ENCODE measurements around the gene STAC3. TPM values are rescaled to one million over a fixed set of nuclear protein-coding genes. Genes with fewer than 3 reads are reported as not detected.

STAC3 gene
- total and polyA plus RNA-seq, 2 experiments from 2014 or later = 0.48 to 3.0 TPM

- Histone ChIP-seq H3K36me3 (ENCODE audit: insufficient read depth) (peaks cover 3% of the 10 kb centered on the region; the same call in 1 of the 2 replicates), H3K4me2 (no peak overlapping the region), H3K27ac (ENCODE audit: low read depth) (peak overlapping the region; percentile 7; the same call in 1 of the 2 replicates), H3F3A (replicated peaks; ENCODE audit: low read depth) (peaks cover 5% of the 10 kb centered on the region; the same call in 1 of the 2 replicates), H3K9me2 (ENCODE audit: insufficient read depth) (no peaks in the 10 kb centered on the region), H3K79me2 (replicated peaks; ENCODE audit: insufficient read depth) (no peaks in the 10 kb centered on the region), H3K4me1 (ENCODE audit: insufficient read depth) (no peaks in the 10 kb centered on the region), H3K27me3 (ENCODE audit: insufficient read depth) (no peaks in the 10 kb centered on the region), H4K20me1 (replicated peaks; ENCODE audit: insufficient read depth) (no peaks in the 10 kb centered on the region), H3K4me3 (no peak overlapping the region), H2AFZ (no peak overlapping the region)
- TF ChIP-seq ZNF331 (CRISPR knock-in tag; IDR thresholded peaks at IDR 0.05; ENCODE audit: low read depth) = no peak
- TF ChIP-seq REST (IDR thresholded peaks at IDR 0.05; ENCODE audit: unreplicated experiment) = no peak
- no peak for TF ChIP-seq STAT1 (IDR thresholded peaks at IDR 0.05; ENCODE audit: unreplicated experiment)
- TF ChIP-seq, protein P1, sequence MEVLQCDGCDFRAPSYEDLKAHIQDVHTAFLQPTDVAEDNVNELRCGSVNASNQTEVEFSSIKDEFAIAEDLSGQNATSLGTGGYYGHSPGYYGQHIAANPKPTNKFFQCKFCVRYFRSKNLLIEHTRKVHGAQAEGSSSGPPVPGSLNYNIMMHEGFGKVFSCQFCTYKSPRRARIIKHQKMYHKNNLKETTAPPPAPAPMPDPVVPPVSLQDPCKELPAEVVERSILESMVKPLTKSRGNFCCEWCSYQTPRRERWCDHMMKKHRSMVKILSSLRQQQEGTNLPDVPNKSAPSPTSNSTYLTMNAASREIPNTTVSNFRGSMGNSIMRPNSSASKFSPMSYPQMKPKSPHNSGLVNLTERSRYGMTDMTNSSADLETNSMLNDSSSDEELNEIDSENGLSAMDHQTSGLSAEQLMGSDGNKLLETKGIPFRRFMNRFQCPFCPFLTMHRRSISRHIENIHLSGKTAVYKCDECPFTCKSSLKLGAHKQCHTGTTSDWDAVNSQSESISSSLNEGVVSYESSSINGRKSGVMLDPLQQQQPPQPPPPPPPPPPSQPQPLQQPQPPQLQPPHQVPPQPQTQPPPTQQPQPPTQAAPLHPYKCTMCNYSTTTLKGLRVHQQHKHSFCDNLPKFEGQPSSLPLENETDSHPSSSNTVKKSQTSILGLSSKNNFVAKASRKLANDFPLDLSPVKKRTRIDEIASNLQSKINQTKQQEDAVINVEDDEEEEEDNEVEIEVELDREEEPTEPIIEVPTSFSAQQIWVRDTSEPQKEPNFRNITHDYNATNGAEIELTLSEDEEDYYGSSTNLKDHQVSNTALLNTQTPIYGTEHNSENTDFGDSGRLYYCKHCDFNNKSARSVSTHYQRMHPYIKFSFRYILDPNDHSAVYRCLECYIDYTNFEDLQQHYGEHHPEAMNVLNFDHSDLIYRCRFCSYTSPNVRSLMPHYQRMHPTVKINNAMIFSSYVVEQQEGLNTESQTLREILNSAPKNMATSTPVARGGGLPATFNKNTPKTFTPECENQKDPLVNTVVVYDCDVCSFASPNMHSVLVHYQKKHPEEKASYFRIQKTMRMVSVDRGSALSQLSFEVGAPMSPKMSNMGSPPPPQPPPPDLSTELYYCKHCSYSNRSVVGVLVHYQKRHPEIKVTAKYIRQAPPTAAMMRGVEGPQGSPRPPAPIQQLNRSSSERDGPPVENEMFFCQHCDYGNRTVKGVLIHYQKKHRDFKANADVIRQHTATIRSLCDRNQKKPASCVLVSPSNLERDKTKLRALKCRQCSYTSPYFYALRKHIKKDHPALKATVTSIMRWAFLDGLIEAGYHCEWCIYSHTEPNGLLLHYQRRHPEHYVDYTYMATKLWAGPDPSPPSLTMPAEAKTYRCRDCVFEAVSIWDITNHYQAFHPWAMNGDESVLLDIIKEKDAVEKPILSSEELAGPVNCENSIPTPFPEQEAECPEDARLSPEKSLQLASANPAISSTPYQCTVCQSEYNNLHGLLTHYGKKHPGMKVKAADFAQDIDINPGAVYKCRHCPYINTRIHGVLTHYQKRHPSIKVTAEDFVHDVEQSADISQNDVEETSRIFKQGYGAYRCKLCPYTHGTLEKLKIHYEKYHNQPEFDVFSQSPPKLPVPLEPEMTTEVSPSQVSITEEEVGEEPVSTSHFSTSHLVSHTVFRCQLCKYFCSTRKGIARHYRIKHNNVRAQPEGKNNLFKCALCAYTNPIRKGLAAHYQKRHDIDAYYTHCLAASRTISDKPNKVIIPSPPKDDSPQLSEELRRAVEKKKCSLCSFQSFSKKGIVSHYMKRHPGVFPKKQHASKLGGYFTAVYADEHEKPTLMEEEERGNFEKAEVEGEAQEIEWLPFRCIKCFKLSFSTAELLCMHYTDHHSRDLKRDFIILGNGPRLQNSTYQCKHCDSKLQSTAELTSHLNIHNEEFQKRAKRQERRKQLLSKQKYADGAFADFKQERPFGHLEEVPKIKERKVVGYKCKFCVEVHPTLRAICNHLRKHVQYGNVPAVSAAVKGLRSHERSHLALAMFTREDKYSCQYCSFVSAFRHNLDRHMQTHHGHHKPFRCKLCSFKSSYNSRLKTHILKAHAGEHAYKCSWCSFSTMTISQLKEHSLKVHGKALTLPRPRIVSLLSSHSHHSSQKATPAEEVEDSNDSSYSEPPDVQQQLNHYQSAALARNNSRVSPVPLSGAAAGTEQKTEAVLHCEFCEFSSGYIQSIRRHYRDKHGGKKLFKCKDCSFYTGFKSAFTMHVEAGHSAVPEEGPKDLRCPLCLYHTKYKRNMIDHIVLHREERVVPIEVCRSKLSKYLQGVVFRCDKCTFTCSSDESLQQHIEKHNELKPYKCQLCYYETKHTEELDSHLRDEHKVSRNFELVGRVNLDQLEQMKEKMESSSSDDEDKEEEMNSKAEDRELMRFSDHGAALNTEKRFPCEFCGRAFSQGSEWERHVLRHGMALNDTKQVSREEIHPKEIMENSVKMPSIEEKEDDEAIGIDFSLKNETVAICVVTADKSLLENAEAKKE (CRISPR knock-in tag; IDR thresholded peaks at IDR 0.05) = no peak
- TF ChIP-seq CREB1 (CRISPR knock-in tag; IDR thresholded peaks at IDR 0.05; ENCODE audit: low read depth) = no peak
- TF ChIP-seq ZNF114 (CRISPR knock-in tag; IDR thresholded peaks at IDR 0.05) = no peak
- TF ChIP-seq JUNB (IDR thresholded peaks at IDR 0.05; ENCODE audit: unreplicated experiment) = no peak
- TF ChIP-seq EZH2 (IDR thresholded peaks at IDR 0.05; ENCODE audit: low read depth, unreplicated experiment) = no peak
- TF ChIP-seq POLR2AphosphoS5 (IDR thresholded peaks at IDR 0.05; ENCODE audit: low read depth) = no peak
- TF ChIP-seq EZH2phosphoT487 (IDR thresholded peaks at IDR 0.05; ENCODE audit: unreplicated experiment) = no peak
- TF ChIP-seq, protein P2, sequence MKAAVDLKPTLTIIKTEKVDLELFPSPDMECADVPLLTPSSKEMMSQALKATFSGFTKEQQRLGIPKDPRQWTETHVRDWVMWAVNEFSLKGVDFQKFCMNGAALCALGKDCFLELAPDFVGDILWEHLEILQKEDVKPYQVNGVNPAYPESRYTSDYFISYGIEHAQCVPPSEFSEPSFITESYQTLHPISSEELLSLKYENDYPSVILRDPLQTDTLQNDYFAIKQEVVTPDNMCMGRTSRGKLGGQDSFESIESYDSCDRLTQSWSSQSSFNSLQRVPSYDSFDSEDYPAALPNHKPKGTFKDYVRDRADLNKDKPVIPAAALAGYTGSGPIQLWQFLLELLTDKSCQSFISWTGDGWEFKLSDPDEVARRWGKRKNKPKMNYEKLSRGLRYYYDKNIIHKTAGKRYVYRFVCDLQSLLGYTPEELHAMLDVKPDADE (IDR thresholded peaks at IDR 0.05) = no peak
- no peak for TF ChIP-seq NANOG (IDR thresholded peaks at IDR 0.05; ENCODE audit: borderline replicate concordance)
- DNase-seq (ENCODE audit: low spot score) = no peak
- Mint-ChIP-seq H3K4me3 (no peak overlapping the region), H3K36me3 (ENCODE audit: low read depth) (peaks cover 19% of the 10 kb centered on the region), H3K27ac (peak overlapping the region; percentile 76), H3K4me1 (peaks cover 10% of the 10 kb centered on the region; the same call in 2 of the 3 replicates), H3K9me3 (no peaks in the 10 kb centered on the region), H3K27me3 (ENCODE audit: insufficient read depth, low read depth, poor library complexity) (peaks cover 6% of the 10 kb centered on the region)
- no peak for ATAC-seq
These were observed 17.3 kb upstream of the STAC3 start for GRCh38 chr12:57268264-57268663.

Data from GM23338 (cell line).